Fibroblast of villous mesenchyme (primary cell): ENCODE measurements around the gene KRTAP4-5. TPM values are rescaled to one million over a fixed set of nuclear protein-coding genes. Genes with fewer than 3 reads are reported as not detected.
"Not testable (repeated sequence)": the region's sequence is repeated elsewhere in the genome, so short reads cannot be mapped to it uniquely, and the experiment has no call there.

Source experiments
- DNase-seq: peaks from one replicate; pipeline ENCODE4 v3.0.0-alpha.2; 2010; ENCODE audit warnings: low read depth
- H3K4me3 ChIP-seq: 2 replicates; pipeline ENCODE4 v1.5.1; 2011; ENCODE audit warnings: low read depth, mild to moderate bottlenecking, low read length
- CTCF ChIP-seq: IDR thresholded peaks from 2 replicates; pipeline ENCODE4 v1.5.1; 2012; ENCODE audit warnings: low read depth, mild to moderate bottlenecking, low read length; ENCODE audit not compliant: insufficient read depth
- total RNA-seq: library from RNA; depleted of rRNA; stranded (reverse); fragments of >200 nt; gene quantifications from 2 replicates; pipeline ENCODE4 v1.2.3, GENCODE V29; 2012

Gene KRTAP4-5
- total RNA-seq, 1 donor: not detected

- DNase-seq: no peak
- TF ChIP-seq CTCF: no peak
- H3K4me3 ChIP-seq: no peak overlapping the region
Observed at GRCh38 chr17:41147531-41148204, 2.0 kb downstream of the KRTAP4-5 start.

- no peak for TF ChIP-seq CTCF
- H3K4me3 ChIP-seq: no peak overlapping the region
- no peak for DNase-seq
Observed at GRCh38 chr17:41145261-41145660, 4.4 kb downstream of the KRTAP4-5 start.

GRCh38 chr17:41144846-41145245 is 4.8 kb downstream of the KRTAP4-5 start:
- DNase-seq: no peak
- no peak for TF ChIP-seq CTCF
- no peak overlapping the region for H3K4me3 ChIP-seq

GRCh38 chr17:41141361-41141760 is 8.3 kb downstream of the KRTAP4-5 start:
- no peak overlapping the region for H3K4me3 ChIP-seq
- TF ChIP-seq CTCF: no peak
- no peak for DNase-seq

- DNase-seq: peak; percentile 15
- H3K4me3 ChIP-seq: no peak within 1 kb of the TSS
- no peak for TF ChIP-seq CTCF
Observed at GRCh38 chr17:41140360-41141131, 9.1 kb downstream of the KRTAP4-5 start, which contains the start of gene KRTAP4-6. KRTAP4-6 (minus strand) TSS chr17:41140544; CDS start chr17:41140487, 57 bp downstream.

- not testable (repeated sequence) for H3K4me3 ChIP-seq, DNase-seq
Observed at GRCh38 chr17:41139865-41140264, 9.8 kb downstream of the KRTAP4-5 start.

- no peak for DNase-seq
- no peak overlapping the region for H3K4me3 ChIP-seq
- no peak for TF ChIP-seq CTCF
Observed at GRCh38 chr17:41133880-41134735, 15.5 kb downstream of the KRTAP4-5 start.
